Endodermal cell (in vitro differentiated cells): Measurements from ENCODE around the gene DEPDC7. TPM values are rescaled to one million over a fixed set of nuclear protein-coding genes. Genes with fewer than 3 reads are reported as not detected.

Source experiments
- DNase-seq: peaks from one replicate; pipeline ENCODE4 v3.0.0-alpha.2; 2017
- H3K27ac ChIP-seq: 2 replicates; pipeline ENCODE4 v1.5.1; 2013; ENCODE audit warnings: mild to moderate bottlenecking, low read depth, low read length, moderate library complexity
- H3K27me3 ChIP-seq: 2 replicates; pipeline ENCODE4 v1.6.1; 2013; ENCODE audit warnings: mild to moderate bottlenecking, low read length, moderate library complexity; ENCODE audit not compliant: insufficient read depth, control insufficient read depth, poor library complexity, severe bottlenecking
- H3K36me3 ChIP-seq: 2 replicates; pipeline ENCODE4 v1.7.0; 2013; ENCODE audit warnings: mild to moderate bottlenecking, low read length, moderate library complexity; ENCODE audit not compliant: control insufficient read depth, insufficient read depth
- H3K4me1 ChIP-seq: one replicate; pipeline ENCODE4 v1.7.0; 2013; ENCODE audit warnings: low read length; ENCODE audit not compliant: control insufficient read depth, insufficient read depth
- H3K4me3 ChIP-seq: 2 replicates; pipeline ENCODE4 v1.5.1; 2013; ENCODE audit warnings: mild to moderate bottlenecking, low read length, moderate library complexity
- H3K9ac ChIP-seq: 2 replicates; pipeline ENCODE4 v1.6.1; 2013; ENCODE audit warnings: mild to moderate bottlenecking, low read length, moderate library complexity; ENCODE audit not compliant: poor library complexity, severe bottlenecking; ENCODE audit errors: extremely low read depth
- H3K9me3 ChIP-seq: 2 replicates; pipeline ENCODE4 v1.6.1; 2013; ENCODE audit warnings: mild to moderate bottlenecking, low read length, moderate library complexity; ENCODE audit not compliant: control insufficient read depth
- H3K27ac Mint-ChIP-seq: 2 replicates; pipeline ENCODE4 v1.8.0; 2020; ENCODE audit warnings: mixed read lengths
- H3K27me3 Mint-ChIP-seq: 2 replicates; pipeline ENCODE4 v1.8.0; 2021; ENCODE audit warnings: mild to moderate bottlenecking, mixed read lengths; ENCODE audit not compliant: insufficient read depth
- H3K36me3 Mint-ChIP-seq: 2 replicates; pipeline ENCODE4 v1.8.0; 2020; ENCODE audit warnings: low read depth, mixed read lengths
- H3K4me1 Mint-ChIP-seq: 2 replicates; pipeline ENCODE4 v1.8.0; 2020; ENCODE audit warnings: mixed read lengths
- H3K4me3 Mint-ChIP-seq: 2 replicates; pipeline ENCODE4 v1.8.0; 2020; ENCODE audit warnings: mild to moderate bottlenecking, moderate library complexity, mixed read lengths
- H3K9me3 Mint-ChIP-seq: 2 replicates; pipeline ENCODE4 v1.8.0; 2020; ENCODE audit warnings: mild to moderate bottlenecking, mixed read lengths
- WGBS, 2 experiments: methylation state at CpG; one replicate each; pipeline versions ENCODE4 v1.1.5 to v1.1.7; 2013; ENCODE audit warnings: missing lambda C conversion rate in 2 of 2, mixed read lengths in 1 of 2; ENCODE audit not compliant: insufficient coverage in 1 of 2, insufficient read length in 1 of 2; 5-methylcytosine and 5-hydroxymethylcytosine counted together
- total RNA-seq, 2 donors: library from RNA; stranded (reverse); fragmentation: NEBNext Ultra II Directional in 1 of 2; extraction: Animal tissue kit (Norgen Biotek cat#: 25700) in 1 of 2; gene quantifications; 2 replicates in 1 of 2; 3 replicates in 1 of 2; pipeline ENCODE4 v1.2.1, GENCODE V29; 2021
- TF ChIP-seq, protein P1 (sequence below): fragments of 200-600 bp; sonication (generic); conservative IDR thresholded peaks from 2 replicates; pipeline ENCODE4 v1.5.0; 2021; ENCODE audit warnings: antibody characterized with exemption, mild to moderate bottlenecking

Gene DEPDC7
- total RNA-seq, 2 donors from 2014 or later = 7.7 to 11.4 TPM

DNA sequence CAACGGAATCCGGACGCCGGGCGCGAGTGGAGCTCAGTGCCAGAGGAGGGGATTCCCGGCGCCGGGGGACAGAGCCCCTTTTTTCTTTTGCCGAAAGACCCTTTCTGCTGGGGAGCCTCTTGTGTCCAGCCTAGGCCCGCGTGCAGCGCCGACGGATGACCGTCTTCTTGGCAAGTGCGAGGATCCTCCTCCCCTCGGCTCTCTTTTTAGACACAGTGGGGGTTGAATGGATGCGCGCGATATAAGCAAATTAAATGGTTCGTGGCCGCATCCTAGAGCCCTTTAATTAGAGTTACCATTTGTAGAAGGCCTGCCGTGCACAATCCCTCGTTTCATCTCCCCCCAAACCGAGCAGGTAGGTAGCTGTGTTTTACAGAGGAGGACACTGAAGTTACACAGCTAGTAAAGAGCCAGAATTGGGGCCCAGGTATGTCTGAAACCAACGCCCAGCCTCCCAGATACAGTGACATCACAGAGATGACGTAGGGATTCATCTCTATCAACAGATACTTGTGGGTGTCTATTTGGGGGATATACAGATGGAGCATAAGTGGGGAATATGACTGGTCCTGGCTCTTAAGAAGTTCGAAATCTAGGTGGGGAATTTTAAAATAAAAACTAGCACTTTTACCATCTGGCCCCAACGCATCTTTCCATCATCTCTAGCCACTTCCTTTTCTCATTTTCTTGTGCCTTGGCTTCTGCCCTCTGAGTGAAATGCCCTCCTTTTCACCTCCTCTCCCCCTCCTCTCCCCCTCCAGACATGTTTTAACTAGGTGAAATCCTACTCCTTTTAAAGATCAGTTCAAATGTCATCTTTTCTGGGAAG lies 24.6 kb downstream of the DEPDC7 start:
- Histone ChIP-seq H3K9ac (peak overlapping the region; percentile 76), H3K27me3 (no peaks in the 10 kb centered on the region), H3K9me3 (peaks cover 20% of the 10 kb centered on the region), H3K36me3 (peaks cover 24% of the 10 kb centered on the region), H3K4me1 (no peaks in the 10 kb centered on the region), H3K27ac (peak overlapping the region; percentile 87), H3K4me3 (peak overlapping the region; percentile 92)
- H3K9me3 Mint-ChIP-seq = peaks cover 14% of the 10 kb centered on the region
- no peaks in the 10 kb centered on the region for H3K27me3 Mint-ChIP-seq
- WGBS, 2 experiments = 9 to 13% methylated on average over 10 to 30 of the region's 30 CpGs
- H3K36me3 Mint-ChIP-seq = peaks cover 32% of the 10 kb centered on the region
- TF ChIP-seq, protein P1, sequence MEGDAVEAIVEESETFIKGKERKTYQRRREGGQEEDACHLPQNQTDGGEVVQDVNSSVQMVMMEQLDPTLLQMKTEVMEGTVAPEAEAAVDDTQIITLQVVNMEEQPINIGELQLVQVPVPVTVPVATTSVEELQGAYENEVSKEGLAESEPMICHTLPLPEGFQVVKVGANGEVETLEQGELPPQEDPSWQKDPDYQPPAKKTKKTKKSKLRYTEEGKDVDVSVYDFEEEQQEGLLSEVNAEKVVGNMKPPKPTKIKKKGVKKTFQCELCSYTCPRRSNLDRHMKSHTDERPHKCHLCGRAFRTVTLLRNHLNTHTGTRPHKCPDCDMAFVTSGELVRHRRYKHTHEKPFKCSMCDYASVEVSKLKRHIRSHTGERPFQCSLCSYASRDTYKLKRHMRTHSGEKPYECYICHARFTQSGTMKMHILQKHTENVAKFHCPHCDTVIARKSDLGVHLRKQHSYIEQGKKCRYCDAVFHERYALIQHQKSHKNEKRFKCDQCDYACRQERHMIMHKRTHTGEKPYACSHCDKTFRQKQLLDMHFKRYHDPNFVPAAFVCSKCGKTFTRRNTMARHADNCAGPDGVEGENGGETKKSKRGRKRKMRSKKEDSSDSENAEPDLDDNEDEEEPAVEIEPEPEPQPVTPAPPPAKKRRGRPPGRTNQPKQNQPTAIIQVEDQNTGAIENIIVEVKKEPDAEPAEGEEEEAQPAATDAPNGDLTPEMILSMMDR = no peak
- H3K4me3 Mint-ChIP-seq = peak overlapping the region; percentile 79
- H3K27ac Mint-ChIP-seq = peak overlapping the region; percentile 40
- DNase-seq = no peak
- peaks cover 25% of the 10 kb centered on the region for H3K4me1 Mint-ChIP-seq

DNA sequence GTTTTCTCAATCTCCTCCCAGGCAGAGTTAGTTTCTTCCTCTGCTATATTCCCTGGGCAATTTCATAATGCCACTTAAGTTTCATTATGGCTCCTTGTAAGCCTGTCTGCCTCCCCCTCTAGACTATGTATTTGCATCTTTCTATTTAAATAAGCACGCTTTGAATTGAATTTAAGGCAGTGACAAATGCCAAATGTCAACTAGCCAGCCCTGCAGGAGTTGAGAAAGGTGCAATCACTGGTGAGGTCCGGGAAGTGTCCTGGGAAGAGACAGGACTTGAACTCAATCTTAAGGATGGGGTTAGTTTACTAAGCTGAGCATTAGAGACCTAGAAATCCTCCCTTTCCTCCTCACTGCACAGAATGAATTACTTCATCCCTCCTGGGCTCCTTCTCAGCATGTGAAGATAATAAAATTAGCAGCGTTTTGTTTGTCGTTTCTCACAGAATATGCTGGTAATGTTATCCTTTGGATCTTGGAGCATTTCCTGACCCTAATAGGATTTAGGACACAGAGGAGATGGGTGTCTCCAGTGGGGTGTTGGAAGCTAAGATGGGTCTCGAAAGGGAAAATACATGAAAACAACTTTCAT lies 25.3 kb downstream of the DEPDC7 start:
- TF ChIP-seq, protein P1 = no peak
- Histone ChIP-seq H3K9me3 (peaks cover 28% of the 10 kb centered on the region), H3K27me3 (no peaks in the 10 kb centered on the region), H3K9ac (no peak overlapping the region), H3K27ac (no peak overlapping the region), H3K4me1 (no peaks in the 10 kb centered on the region), H3K4me3 (peak overlapping the region; percentile 92), H3K36me3 (peaks cover 31% of the 10 kb centered on the region)
- 42 to 100% methylated on average over 1 to 5 of the region's 5 CpGs for WGBS, 2 experiments
- H3K4me3 Mint-ChIP-seq = peak overlapping the region; percentile 79
- H3K36me3 Mint-ChIP-seq = peaks cover 40% of the 10 kb centered on the region
- DNase-seq = no peak
- no peaks in the 10 kb centered on the region for H3K27me3 Mint-ChIP-seq
- H3K9me3 Mint-ChIP-seq = peaks cover 21% of the 10 kb centered on the region
- H3K27ac Mint-ChIP-seq = peak overlapping the region; percentile 40
- H3K4me1 Mint-ChIP-seq = peaks cover 25% of the 10 kb centered on the region

DNA sequence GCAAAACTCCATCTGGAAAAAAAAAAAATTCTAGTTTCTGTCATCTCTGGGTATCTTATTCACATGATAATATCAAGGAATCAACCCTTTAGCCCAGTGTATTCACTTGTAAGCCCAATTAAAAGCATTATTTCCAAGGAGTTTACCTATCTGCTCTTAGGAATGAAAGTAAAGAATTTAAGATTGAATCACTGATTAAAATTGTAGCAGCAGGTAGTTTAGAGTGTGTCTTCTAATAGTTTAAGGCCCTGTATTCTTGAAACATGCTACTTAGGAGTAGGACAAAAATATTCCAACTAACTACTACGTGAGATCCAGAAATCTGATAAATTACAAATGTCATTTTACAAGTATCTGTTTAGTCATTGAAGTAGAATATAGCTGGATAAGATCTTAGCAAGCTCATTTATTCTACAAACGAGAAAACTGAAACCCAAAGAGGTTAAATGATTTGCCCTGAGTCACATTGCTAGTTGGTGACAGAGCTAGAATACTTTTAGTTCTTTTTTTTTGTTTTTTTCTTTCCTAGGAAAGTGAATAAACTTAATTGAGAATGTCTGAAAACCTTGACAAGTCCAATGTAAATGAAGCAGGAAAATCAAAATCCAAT lies 27.6 kb downstream of the DEPDC7 start:
- H3K4me1 ChIP-seq = no peaks in the 10 kb centered on the region
- H3K36me3 ChIP-seq = peaks cover 54% of the 10 kb centered on the region
- H3K27me3 Mint-ChIP-seq = no peaks in the 10 kb centered on the region
- H3K9ac ChIP-seq = no peak overlapping the region
- WGBS, 2 experiments = 82 to 96% methylated on average over 1 of the region's 2 CpGs
- TF ChIP-seq, protein P1 = no peak
- no peak overlapping the region for H3K27ac Mint-ChIP-seq
- H3K36me3 Mint-ChIP-seq = peaks cover 63% of the 10 kb centered on the region
- peaks cover 31% of the 10 kb centered on the region for H3K9me3 Mint-ChIP-seq
- no peaks in the 10 kb centered on the region for H3K27me3 ChIP-seq
- H3K27ac ChIP-seq = no peak overlapping the region
- peaks cover 47% of the 10 kb centered on the region for H3K9me3 ChIP-seq
- no peak for DNase-seq
- peaks cover 33% of the 10 kb centered on the region for H3K4me1 Mint-ChIP-seq
- no peak overlapping the region for H3K4me3 Mint-ChIP-seq
- peak overlapping the region; percentile 47 for H3K4me3 ChIP-seq
